ENCODE results near the gene GTF2IRD2.
"Not testable (repeated sequence)": the region's sequence is repeated elsewhere in the genome, so short reads cannot be mapped to it uniquely, and the experiment has no call there.

Gene GTF2IRD2

DNA sequence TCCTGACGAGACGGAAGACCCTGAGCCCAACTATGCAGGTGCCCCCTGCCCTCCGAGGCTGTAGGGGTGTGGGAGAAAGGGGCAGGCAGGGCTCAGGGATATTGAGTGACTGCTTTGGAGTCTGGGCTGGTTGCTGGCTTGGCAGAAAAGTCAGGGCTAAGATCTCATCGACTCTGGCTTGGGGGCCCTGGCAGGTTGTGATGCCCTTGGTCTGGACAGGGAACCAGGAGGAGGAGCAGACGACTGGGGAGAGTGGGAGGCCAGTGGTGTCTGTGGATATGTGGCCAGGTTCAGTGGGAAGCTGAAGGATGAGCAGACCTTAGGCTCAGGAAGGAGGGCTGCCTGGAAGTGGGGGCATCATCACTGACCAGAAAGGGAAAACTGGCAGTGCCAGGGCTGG, 67.8 kb downstream of the GTF2IRD2 start:
- not testable (repeated sequence) for DNase-seq

DNA sequence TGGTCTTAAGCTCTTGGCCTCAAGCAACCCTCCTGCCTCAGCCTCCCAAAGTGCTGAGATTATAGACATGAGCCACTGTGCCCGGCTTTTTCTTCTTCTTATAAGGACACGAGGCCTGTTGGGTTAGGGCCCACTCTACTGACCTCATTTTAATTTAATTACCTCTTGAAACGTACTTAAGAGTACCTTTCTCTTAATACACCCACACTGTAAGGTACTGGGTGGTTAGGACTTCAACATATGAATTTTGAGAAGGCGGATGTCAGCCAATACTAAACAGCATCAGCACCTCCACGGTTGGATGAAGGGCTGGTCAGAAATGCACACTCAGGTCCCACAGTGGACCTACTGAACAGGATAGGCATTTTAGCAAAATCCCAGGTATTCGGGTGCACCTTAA, 69.7 kb downstream of the GTF2IRD2 start:
- DNase-seq: not testable (repeated sequence)

DNA sequence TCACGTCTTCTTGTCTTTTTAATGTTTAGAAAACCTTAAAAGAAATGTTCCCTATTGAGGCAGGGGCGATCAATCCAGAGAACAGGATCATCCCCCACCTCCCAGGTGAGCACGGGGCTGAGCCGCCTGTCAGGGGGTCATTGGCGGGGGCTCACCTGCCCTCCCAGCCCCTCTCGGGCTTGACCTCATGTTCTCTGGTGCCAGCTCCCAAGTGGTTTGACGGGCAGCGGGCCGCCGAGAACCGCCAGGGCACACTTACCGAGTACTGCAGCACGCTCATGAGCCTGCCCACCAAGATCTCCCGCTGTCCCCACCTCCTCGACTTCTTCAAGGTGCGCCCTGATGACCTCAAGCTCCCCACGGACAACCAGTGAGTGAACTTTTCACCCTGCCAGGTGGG, 72.4 kb downstream of the GTF2IRD2 start:
- not testable (repeated sequence) for DNase-seq

DNA sequence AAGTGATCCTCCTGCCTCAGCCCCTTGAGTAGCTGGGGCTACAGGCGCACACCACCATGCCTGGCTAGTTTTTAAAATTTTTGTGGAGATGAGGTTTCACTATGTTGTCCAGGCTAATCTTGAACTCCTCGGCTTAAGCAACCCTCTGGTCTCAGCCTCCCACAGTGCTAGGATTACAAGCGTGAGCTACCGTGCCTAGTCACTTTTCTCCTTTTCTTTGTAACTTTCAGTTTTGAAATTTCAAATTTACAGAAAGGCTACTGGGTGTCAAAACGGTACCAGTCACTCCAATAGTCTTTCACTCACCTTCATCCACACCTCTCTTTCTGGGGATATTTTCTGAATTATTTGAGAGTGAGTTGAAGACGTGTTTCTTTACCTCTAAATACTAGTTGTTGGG, 76.3 kb downstream of the GTF2IRD2 start:
- DNase-seq: not testable (repeated sequence)

DNA sequence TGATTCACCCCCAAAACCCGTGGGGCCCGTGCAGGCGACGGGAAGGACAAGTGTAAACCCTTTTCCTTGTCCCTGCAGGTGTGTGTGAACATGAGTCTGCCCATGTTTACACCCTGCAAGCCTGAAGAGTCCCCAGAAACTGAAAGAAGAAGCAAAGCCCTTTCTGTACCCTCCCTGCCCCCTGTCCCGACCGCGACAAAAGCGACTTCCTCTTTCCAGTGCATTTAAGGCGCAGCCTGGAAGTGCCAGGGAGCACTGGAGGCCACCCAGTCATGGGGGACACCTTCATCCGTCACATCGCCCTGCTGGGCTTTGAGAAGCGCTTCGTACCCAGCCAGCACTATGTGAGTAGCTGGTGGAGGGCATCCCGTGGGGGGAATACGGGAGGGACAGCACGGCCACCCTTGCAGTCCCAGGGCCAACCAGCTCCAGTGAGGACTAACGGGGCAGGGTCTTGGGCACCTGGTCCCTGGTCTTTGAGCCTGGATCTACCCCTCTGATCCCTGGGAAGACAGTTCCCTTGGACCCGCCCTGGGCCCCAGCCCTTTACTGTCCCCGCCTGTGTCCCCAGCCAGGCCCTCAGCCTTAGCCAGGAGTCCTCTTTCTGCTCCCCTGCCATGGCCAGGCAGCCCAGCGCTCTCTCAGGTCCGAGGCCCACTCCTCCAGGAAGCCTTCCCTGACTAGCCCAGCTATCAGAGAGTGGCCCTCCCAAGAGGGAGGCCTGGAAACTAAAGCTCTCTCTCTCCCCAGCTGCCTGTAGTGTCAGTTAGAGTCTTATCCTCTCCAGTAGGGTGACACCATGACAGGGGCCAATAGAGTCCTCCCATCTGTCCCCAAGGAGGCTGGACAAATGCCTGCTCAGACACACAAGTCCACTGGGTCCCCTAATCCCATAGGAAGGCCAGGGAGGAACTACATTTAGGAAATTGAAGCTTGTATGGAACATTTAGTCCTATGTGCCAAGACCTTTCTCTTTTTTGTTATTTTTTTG, 77.3 kb downstream of the GTF2IRD2 start, which contains the start of gene NCF1:
Gene NCF1, plus strand, starts transcription at position 252 of the 991 bp plus-strand sequence. Its CDS starts 21 bp downstream, at position 273.
- not testable (repeated sequence) for DNase-seq

DNA sequence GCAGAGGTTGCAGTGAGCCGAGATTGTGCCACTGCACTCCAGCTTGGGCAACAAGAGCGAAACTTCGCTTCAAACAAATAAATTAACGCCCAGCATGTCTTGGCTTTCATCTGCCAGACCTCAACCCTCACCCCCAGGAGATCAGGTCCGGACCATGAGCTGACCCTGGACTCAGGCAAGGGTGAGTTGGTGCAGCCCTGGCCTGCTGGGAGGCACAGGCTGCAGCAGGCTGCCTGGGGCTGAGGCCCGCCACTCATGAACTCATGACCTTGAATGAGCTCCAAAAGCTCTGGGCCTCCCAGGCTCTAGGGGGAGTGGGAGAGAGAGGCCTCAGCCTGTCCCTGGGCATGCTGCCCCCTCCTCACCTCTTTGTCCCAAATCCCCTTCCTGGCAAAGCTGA, 79.3 kb downstream of the GTF2IRD2 start:
- not testable (repeated sequence) for DNase-seq

DNA sequence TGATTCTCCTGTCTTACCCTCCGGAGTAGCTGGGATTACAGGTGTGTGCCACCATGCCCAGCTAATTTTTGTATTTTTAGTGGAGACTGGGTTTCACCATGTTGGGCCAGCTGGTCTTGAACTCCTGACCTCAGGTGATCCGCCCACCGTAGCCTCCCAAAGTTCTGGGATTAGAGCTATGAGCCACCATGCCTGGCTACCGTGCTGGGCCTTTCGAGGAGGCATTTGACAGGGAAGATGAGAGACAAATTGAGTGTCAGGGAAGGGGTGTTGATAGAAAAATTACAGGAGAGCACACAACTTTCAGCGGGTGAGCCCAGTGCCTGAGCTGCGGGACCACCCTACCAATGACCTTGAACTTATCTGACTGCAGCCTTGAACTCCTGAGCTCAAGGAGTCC, 81.3 kb downstream of the GTF2IRD2 start:
- not testable (repeated sequence) for DNase-seq

DNA sequence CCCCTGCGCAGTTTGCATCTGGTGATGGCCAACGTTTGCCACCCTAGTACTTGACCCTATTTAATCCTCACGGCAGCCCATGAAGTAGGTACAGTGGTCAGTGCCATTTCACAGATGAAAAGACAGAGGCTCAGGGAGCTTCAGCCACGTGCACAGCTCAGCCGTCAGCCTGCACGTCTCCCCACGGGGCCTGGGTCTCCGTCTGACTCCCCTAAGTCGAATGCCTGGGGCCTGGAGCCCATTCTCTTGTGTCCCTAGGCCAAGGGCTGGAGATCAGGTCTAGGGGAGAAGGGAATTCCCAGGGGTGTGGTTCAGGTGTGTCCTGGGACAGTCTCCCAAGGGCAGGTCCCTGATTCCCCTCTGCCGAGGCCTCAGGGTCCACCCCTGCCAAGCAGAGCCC, 84.4 kb downstream of the GTF2IRD2 start:
- DNase-seq: not testable (repeated sequence)

DNA sequence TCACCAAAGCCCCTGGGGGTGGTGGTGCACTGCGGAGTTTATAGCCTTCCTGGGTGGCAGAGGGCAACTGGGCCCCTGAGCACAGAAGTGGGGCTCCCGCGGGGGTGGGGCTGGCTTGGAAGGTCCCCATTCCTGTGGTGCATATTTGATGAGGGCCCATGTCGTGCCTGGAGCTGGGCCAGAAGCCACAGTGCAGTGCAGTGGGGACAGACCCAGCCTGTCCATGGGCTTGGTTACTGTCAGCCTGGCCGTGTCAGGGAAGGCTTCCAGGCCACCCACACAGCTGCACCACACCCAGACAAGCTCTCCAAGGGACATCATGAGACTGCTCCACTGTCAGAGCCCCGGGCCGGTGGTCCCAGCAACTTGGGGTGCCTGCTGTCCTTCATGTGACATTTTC, 84.9 kb downstream of the GTF2IRD2 start:
- DNase-seq: not testable (repeated sequence)

DNA sequence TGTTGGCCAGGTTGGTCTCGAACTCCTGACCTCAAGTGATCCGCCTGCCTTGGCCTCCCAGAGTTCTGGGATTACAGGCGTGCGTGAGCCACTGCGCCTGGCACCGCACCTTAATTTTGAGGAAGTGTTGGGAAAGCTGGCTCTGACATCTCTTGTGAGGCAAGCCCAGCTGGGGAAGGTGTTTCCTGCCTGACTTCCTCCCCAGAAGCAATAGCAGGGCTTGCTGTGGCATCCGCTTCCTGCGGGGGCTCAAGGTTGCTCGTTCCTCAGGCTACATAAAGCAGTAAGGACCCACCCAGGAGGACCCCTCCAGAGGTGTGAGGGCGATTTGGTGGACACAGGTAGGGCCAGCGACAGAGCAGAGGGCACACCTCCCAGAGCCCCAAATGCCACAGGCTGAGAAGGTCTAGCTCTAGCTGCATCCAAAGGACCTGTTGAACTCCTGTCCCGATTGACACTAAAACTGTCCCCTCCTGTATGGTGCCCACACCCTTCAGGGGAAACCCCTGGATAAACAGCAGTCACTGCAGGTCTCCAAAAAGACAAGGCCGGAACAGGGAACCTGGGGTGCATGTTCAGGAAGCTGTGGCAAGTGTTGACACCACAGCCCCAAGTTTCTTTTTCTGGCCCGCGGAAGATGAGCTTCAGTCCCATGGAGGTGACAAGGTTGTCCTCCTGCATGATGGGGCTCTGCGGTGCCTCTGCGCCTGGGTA, 86.0 kb downstream of the GTF2IRD2 start:
- not testable (repeated sequence) for DNase-seq

DNA sequence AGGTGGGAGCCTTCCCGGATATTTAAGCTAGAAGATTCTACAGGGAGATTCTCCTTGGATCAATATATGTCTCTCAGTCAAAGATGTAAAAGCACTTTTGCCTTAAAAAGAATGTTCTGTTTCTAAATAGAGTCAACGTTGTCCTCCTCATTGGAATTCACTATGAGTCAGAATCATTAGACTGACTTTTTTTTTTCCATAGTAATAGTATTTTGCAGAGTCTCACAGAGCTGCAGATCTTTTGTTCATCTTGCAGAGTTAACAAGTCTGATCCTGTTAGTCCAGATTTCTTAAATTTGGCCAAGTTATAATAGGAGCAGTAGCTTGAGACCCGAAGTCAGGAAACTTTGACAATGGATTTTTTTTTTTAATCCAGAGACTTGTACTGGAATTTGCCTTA, 92.4 kb downstream of the GTF2IRD2 start:
- DNase-seq: not testable (repeated sequence)

DNA sequence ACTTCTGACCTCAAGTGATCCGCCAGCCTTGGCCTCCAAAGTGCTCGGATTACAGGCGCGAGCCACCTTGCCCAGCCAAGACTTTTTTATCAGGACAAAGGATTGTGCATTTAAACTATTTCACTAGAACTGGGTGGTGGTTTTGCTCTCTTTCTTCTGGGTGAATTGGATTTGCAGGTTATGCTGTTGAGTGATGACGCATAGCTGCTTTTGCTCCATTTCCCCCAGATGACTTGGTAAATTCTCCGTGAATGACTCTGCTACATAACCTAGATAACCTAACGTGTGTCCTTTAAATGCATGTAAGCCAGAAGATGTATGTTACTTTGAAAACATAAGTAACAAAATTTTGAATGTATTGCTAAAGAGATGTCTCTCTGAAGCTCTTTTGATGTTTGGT, 93.1 kb downstream of the GTF2IRD2 start:
- DNase-seq: not testable (repeated sequence)

DNA sequence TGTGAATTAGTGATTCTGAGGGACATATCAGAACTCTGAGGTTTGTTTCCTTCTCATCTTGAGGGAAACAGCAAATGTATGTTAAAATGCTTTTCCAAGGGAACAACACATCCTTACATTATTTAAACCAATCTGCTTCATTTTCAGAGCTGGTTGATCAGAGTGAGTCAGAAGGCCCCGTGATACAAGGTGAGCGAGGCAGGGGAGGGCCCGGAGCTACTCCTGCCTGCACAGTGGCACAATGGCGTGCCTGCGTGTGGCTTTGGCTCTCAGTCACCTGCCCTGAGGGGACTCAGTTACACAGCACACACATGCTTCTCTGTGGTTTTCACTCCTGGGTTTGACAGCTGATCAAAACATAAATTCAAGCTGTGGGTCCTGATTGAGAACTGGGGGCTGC, 94.7 kb downstream of the GTF2IRD2 start:
- DNase-seq: not testable (repeated sequence)

DNA sequence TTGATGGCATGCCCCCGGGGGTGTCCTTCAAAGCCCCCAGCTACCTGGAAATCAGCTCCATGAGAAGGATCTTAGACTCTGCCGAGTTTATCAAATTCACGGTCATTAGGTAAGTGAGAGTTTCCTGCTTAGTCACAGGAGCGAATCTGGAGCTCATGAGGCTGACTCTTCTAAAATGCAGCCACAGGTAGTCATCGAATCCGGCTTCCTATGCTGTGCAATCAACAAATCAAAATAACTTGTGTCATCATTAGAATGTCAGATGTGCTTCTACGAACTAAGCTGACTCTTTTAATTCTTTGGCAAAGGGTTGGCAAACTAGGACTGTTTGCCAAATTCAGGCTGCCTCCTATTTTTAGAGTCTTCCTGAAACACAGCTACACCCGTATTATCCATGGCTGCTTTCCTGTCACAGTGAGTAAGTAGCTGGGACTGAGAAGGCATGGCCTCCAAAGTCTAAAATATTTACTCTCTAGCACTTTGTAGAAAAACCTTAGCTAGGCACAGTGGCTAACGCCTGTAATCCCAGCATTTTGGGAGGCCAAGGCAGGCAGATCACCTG, 97.4 kb downstream of the GTF2IRD2 start:
- DNase-seq: not testable (repeated sequence)

Measured in NCI-H526 treated with DMSO at 0.1 percent for 48 hours (cell line).